Fibroblast of the aortic adventitia (primary cell): ENCODE measurements around the gene CAMSAP1. TPM values are rescaled to one million over a fixed set of nuclear protein-coding genes. Genes with fewer than 3 reads are reported as not detected.

Experiments
- DNase-seq: peaks from one replicate; pipeline ENCODE4 v3.0.0-alpha.2; 2010; ENCODE audit warnings: low read depth
- H3K4me3 ChIP-seq: 2 replicates; pipeline ENCODE4 v1.5.1; 2011; ENCODE audit warnings: low read depth, mild to moderate bottlenecking, control low read depth, low read length, moderate library complexity
- CTCF ChIP-seq: IDR thresholded peaks from 2 replicates; pipeline ENCODE4 v1.5.1; 2011; ENCODE audit warnings: mild to moderate bottlenecking, low read length, control low read depth, inconsistent platforms; ENCODE audit not compliant: insufficient read depth
- total RNA-seq: library from RNA; depleted of rRNA; stranded (reverse); fragments of >200 nt; gene quantifications from 2 replicates; pipeline ENCODE4 v1.2.3, GENCODE V29; 2012; ENCODE audit warnings: low replicate concordance

The CAMSAP1 gene
- total RNA-seq, 1 donor, result 15.7 TPM

GRCh38 chr9:135794361-135794885 lies 112.9 kb downstream of the CAMSAP1 start:
- DNase-seq, result no peak
- TF ChIP-seq CTCF, result no peak
- no peak overlapping the region for H3K4me3 ChIP-seq

GRCh38 chr9:135794057-135794335 lies 113.3 kb downstream of the CAMSAP1 start:
- H3K4me3 ChIP-seq, result no peak overlapping the region
- no peak for DNase-seq
- TF ChIP-seq CTCF, result no peak

- H3K4me3 ChIP-seq, result no peak overlapping the region
- TF ChIP-seq CTCF, result no peak
- no peak for DNase-seq
Observed at GRCh38 chr9:135793221-135794056, 113.9 kb downstream of the CAMSAP1 start.

GRCh38 chr9:135792268-135793128 lies 114.8 kb downstream of the CAMSAP1 start:
- H3K4me3 ChIP-seq, result no peak overlapping the region
- no peak for TF ChIP-seq CTCF
- no peak for DNase-seq

- no peak for TF ChIP-seq CTCF
- H3K4me3 ChIP-seq, result no peak overlapping the region
- DNase-seq, result no peak
Observed at GRCh38 chr9:135791431-135792267, 115.7 kb downstream of the CAMSAP1 start.

GRCh38 chr9:135790850-135791249 lies 116.5 kb downstream of the CAMSAP1 start:
- DNase-seq, result no peak
- TF ChIP-seq CTCF, result no peak
- H3K4me3 ChIP-seq, result no peak overlapping the region
